ENCODE results near the gene RNF115. TPM values are rescaled to one million over a fixed set of nuclear protein-coding genes. Genes with fewer than 3 reads are reported as not detected.

RNF115 gene
- total and polyA plus RNA-seq, 2 of the 13 experiments (the other 11 are each of a cell fraction or from before 2014, with no cell fraction given) = 6.0 to 10.1 TPM

DNA sequence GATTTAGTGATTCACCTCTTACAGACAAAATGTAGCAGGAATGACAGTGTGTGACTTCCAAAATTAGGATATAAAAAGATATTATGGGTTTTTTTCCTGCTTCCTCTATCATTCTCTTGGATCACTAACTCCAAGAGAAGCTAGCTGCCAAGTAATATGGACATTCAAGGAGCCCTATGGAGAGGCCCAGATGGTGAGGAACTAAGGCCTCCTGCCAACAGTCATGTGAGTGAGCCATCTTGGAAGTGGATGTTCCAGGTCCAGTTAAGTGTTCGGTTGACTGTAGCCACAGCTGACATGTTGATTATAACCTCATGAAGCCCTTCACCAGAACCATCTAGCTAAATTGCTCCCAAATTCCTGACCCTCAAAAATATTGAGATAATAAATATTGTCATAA lies 65.8 kb downstream of the RNF115 start (continued):
- TF ChIP-seq MYC (CRISPR knock-in tag; IDR thresholded peaks at IDR 0.05; ENCODE audit: borderline replicate concordance) (no peak), GLI4 (CRISPR knock-in tag; IDR thresholded peaks at IDR 0.05; ENCODE audit: borderline replicate concordance) (no peak), ZBTB38 (CRISPR knock-in tag; IDR thresholded peaks at IDR 0.05) (no peak)
- TF ChIP-seq, protein P1, sequence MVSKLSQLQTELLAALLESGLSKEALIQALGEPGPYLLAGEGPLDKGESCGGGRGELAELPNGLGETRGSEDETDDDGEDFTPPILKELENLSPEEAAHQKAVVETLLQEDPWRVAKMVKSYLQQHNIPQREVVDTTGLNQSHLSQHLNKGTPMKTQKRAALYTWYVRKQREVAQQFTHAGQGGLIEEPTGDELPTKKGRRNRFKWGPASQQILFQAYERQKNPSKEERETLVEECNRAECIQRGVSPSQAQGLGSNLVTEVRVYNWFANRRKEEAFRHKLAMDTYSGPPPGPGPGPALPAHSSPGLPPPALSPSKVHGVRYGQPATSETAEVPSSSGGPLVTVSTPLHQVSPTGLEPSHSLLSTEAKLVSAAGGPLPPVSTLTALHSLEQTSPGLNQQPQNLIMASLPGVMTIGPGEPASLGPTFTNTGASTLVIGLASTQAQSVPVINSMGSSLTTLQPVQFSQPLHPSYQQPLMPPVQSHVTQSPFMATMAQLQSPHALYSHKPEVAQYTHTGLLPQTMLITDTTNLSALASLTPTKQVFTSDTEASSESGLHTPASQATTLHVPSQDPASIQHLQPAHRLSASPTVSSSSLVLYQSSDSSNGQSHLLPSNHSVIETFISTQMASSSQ (IDR thresholded peaks at IDR 0.05; ENCODE audit: low read depth) = no peak
- TF ChIP-seq, protein P1 (CRISPR knock-in tag; IDR thresholded peaks at IDR 0.05; ENCODE audit: borderline replicate concordance) = no peak

DNA sequence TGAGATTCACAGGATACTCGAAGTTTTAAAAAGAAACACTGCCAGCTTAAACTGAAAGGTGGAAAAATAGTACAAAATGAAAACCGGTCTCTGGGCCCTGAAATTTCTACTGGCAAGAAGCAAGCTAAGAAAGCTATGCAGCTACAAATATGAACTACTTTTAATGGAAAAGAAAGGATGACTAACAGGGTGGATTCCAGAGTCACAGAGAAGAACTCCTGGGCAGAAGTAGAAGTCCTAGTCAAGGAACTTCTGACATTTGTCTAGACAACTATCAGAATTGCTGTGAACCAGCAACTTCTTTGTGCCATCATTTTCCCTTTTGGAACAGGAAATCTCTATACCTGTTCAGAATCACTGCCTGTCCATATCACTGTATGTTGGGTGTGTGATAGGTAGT lies 66.5 kb downstream of the RNF115 start:
- no TSS peak for BruUV-seq (replicated peaks)
- in situ Hi-C loops (cut with HindIII; ENCODE audit: extremely low pct_ligation_motif_present, low pct_unique_long_range_greater_than_20kb) (no loop called here), intact Hi-C loops (cut with micrococcal nuclease; ENCODE audit: unreplicated experiment) (no loop called here)
- CTCF ChIA-PET (ENCODE audit: low intra/inter-chr PET ratio, low total read pairs) = no interaction called here
- H3K27me3 ChIP-seq (ENCODE audit: control insufficient read depth in 1 of 2, insufficient read depth in 2 of 2, low read length in 2 of 2) = no peaks in the 10 kb centered on the region
- no peak overlapping the region for H3K27ac ChIP-seq (ENCODE audit: extremely low read length, insufficient read depth, low read length)
- POLR2A ChIA-PET = interaction anchor here (0.9 kb wide), 1 partner anchor 67 kb away, joined by 4 read pairs; the partner anchor contains the start of genes POLR3C and RNF115
- no peak for FAIRE-seq
- no peak overlapping the region for H3K4me3 ChIP-seq (replicated peaks in 1 of 3; ENCODE audit: insufficient read depth in 1 of 3, low read depth in 2 of 3, low read length in 3 of 3)
- peaks cover 6% of the 10 kb centered on the region; the same call in 1 of the 2 replicates for H3K9me3 ChIP-seq (ENCODE audit: low read length)
- H3K36me3 ChIP-seq (replicated peaks in 1 of 2; ENCODE audit: control insufficient read depth in 1 of 2, insufficient read depth in 2 of 2, low read length in 2 of 2) = peaks cover 7 to 10% of the 10 kb centered on the region in 2 experiments; a peak in 4 of 5 replicates
- no peak overlapping the region for H2AFZ ChIP-seq (ENCODE audit: low read length)
- no peak for DNase-seq (ENCODE audit: low spot score)
- no peak overlapping the region for H3K9ac ChIP-seq (ENCODE audit: insufficient read depth, low read depth, low read length)
- no peaks in the 10 kb centered on the region for H4K20me1 ChIP-seq (ENCODE audit: insufficient read depth, low read length)
- WGBS (ENCODE audit: low lambda C conversion rate) = 99% methylated on average over 2 of the region's 2 CpGs
- ATAC-seq = no peak
- no peaks in the 10 kb centered on the region for H3K79me2 ChIP-seq (ENCODE audit: insufficient read depth, low read length)
- H3K4me2 ChIP-seq (ENCODE audit: low read depth, low read length) = no peak overlapping the region
- 0 out of 2 replicates have a peak, but pooled peaks cover 4% of the 10 kb centered on the region for H3K4me1 ChIP-seq (ENCODE audit: insufficient read depth, low read length)
- TF ChIP-seq POLR2G (IDR thresholded peaks at IDR 0.05; ENCODE audit: low read depth, low read length) (no peak), TAF15 (IDR thresholded peaks at IDR 0.05; ENCODE audit: low read depth, low read length, poor library complexity, severe bottlenecking) (no peak), ZNF7 (CRISPR knock-in tag; IDR thresholded peaks at IDR 0.05) (no peak), ZNF577 (CRISPR knock-in tag; IDR thresholded peaks at IDR 0.05; ENCODE audit: borderline replicate concordance, low read depth) (no peak), ZNF263 (CRISPR knock-in tag; IDR thresholded peaks at IDR 0.05) (no peak), MED13 (CRISPR knock-in tag; IDR thresholded peaks at IDR 0.05) (no peak), SAFB2 (CRISPR knock-in tag; IDR thresholded peaks at IDR 0.05; ENCODE audit: borderline replicate concordance, low read depth) (no peak), ARNT (IDR thresholded peaks at IDR 0.05) (no peak), SRSF1 (optimal IDR thresholded peaks at IDR 0.05; ENCODE audit: low read depth, low read length) (no peak)
- TF ChIP-seq, protein P2, sequence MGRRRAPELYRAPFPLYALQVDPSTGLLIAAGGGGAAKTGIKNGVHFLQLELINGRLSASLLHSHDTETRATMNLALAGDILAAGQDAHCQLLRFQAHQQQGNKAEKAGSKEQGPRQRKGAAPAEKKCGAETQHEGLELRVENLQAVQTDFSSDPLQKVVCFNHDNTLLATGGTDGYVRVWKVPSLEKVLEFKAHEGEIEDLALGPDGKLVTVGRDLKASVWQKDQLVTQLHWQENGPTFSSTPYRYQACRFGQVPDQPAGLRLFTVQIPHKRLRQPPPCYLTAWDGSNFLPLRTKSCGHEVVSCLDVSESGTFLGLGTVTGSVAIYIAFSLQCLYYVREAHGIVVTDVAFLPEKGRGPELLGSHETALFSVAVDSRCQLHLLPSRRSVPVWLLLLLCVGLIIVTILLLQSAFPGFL (CRISPR knock-in tag; IDR thresholded peaks at IDR 0.05) = no peak
- TF ChIP-seq, protein P3, sequence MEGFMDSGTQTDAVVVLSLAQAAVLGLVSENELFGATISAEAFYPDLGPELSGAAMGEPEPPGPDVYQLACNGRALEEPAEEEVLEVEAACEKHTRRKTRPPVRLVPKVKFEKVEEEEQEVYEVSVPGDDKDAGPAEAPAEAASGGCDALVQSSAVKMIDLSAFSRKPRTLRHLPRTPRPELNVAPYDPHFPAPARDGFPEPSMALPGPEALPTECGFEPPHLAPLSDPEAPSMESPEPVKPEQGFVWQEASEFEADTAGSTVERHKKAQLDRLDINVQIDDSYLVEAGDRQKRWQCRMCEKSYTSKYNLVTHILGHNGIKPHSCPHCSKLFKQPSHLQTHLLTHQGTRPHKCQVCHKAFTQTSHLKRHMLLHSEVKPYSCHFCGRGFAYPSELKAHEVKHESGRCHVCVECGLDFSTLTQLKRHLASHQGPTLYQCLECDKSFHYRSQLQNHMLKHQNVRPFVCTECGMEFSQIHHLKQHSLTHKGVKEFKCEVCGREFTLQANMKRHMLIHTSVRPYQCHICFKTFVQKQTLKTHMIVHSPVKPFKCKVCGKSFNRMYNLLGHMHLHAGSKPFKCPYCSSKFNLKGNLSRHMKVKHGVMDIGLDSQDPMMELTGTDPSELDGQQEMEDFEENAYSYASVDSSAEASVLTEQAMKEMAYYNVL (CRISPR knock-in tag; IDR thresholded peaks at IDR 0.05; ENCODE audit: borderline replicate concordance) = no peak

All from HepG2 (cell line).